WI38 (cell line): ENCODE measurements around the gene UBL7.

ENCODE experiments used
- H3K4me3 ChIP-seq: 2 replicates; pipeline ENCODE4 v1.5.1; 2011; ENCODE audit warnings: low read depth, mild to moderate bottlenecking, control low read depth, low read length
- TF ChIP-seq, protein P1 (sequence below): IDR thresholded peaks from 2 replicates; pipeline ENCODE4 v1.5.1; 2012; ENCODE audit warnings: low read depth, mild to moderate bottlenecking, control low read depth, low read length

UBL7 gene

GRCh38 chr15:74408815-74409214, 52.1 kb downstream of the UBL7 start:
- no peak overlapping the region for H3K4me3 ChIP-seq
- TF ChIP-seq, protein P1, sequence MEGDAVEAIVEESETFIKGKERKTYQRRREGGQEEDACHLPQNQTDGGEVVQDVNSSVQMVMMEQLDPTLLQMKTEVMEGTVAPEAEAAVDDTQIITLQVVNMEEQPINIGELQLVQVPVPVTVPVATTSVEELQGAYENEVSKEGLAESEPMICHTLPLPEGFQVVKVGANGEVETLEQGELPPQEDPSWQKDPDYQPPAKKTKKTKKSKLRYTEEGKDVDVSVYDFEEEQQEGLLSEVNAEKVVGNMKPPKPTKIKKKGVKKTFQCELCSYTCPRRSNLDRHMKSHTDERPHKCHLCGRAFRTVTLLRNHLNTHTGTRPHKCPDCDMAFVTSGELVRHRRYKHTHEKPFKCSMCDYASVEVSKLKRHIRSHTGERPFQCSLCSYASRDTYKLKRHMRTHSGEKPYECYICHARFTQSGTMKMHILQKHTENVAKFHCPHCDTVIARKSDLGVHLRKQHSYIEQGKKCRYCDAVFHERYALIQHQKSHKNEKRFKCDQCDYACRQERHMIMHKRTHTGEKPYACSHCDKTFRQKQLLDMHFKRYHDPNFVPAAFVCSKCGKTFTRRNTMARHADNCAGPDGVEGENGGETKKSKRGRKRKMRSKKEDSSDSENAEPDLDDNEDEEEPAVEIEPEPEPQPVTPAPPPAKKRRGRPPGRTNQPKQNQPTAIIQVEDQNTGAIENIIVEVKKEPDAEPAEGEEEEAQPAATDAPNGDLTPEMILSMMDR: no peak

DNA sequence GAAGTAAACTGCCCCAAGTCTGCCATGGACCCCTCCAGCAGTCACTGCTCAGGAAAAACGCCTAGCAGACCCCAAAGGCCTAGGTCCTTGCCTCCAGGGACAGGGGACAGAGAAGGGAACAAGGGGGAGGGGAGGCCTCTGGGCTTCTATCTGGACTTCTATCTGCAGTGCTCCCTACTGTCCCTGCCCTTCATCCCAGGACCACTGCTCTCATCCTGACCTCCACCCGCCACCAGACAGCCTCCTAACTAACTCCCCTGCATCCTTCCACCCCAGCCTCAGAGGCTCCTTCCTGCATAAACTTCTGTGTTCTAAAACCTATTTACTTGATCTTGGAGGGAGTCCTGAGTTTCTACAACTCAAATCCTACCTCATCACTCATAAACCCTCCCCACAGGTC, 52.6 kb downstream of the UBL7 start:
- TF ChIP-seq, protein P1: no peak
- H3K4me3 ChIP-seq: no peak overlapping the region

DNA sequence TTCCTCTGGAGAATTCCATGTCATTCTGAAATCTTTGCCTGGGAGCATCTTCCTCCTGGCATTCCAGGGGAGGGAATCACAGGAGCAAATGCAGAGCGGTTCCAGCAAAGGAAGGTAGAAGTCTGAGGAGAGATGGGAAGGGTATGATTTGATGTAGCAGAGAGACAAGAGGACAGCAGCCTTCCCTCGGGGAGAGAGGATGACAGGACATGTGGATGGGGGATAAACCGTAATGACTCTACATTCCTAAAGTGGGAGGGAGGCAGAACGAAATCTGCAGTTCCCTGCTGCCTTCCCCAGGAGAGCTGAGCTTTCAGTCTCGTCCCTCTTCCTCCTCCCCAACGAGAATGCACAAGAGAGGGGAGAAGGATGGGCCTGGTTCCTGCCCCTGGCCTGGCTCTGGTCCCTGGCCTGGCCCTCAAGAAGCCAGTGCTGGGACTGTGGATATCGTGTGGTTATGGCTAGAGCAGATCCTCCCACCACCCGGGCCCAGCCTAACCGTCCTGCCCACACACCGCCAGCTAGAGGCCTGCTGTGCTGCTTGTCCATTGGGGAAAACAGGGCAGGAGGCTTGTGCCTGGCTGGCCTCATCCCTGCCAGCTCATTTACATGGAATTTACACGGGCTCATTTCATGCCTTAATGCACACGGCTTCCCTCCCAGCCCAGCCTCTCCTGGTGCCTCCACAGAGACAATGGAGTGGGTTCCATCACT, 53.8 kb downstream of the UBL7 start:
- no peak overlapping the region for H3K4me3 ChIP-seq
- TF ChIP-seq, protein P1: no peak

- no peak overlapping the region for H3K4me3 ChIP-seq
- TF ChIP-seq, protein P1: no peak
Observed at GRCh38 chr15:74406517-74406916, 54.4 kb downstream of the UBL7 start.

- H3K4me3 ChIP-seq: no peak overlapping the region
- TF ChIP-seq, protein P1: no peak
Observed at GRCh38 chr15:74405823-74406222, 55.1 kb downstream of the UBL7 start.

DNA sequence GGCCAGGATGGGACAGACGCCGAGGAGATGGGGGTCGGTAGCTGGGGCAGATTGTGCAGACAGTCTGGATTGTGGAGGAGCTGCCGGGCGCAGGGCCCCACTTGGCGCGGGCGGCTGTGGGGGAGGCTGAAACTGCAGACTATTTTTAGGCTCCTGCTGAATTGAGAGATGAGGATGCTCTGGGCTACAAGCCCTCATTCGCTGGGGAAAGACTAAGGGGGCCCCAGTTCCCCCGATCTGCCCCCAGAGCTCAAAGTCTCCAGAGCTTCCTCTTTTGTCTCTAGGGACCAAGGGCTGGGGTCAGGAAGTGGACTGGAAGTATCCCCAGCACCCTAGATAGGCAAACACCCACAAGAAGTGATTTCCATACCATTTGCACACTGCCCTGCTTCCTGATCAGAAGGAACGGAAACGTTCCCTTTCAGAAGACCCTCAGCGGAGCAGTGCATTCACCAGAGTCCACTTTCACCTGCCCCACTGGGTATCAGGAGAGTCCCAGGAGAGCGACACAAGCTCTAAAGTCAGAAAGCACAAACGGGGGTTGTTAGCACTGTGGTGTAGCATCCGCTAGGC, 56.9 kb downstream of the UBL7 start:
- no peak overlapping the region for H3K4me3 ChIP-seq
- TF ChIP-seq, protein P1: no peak

- TF ChIP-seq, protein P1: no peak
- no peak overlapping the region for H3K4me3 ChIP-seq
Observed at GRCh38 chr15:74403588-74403919, 57.4 kb downstream of the UBL7 start.
